Testis (tissue), 2 donors: Measurements from ENCODE around the gene AADAT.

Experiments
- CTCF ChIP-seq, 3 experiments: fragments of 450-650 bp in 2 of 3; fragments of 200-600 bp in 1 of 3; sonication (generic) in 1 of 3; IDR thresholded peaks; one replicate each; pipeline ENCODE4 v1.5.1; 2016 to 2019; ENCODE audit warnings: antibody characterized with exemption in 3 of 3, mild to moderate bottlenecking in 2 of 3, moderate library complexity in 1 of 3
- POLR2A ChIP-seq: fragments of 450-650 bp; IDR thresholded peaks from one replicate; pipeline ENCODE4 v1.6.1; 2017; ENCODE audit warnings: antibody characterized with exemption, mild to moderate bottlenecking, moderate library complexity

DNA sequence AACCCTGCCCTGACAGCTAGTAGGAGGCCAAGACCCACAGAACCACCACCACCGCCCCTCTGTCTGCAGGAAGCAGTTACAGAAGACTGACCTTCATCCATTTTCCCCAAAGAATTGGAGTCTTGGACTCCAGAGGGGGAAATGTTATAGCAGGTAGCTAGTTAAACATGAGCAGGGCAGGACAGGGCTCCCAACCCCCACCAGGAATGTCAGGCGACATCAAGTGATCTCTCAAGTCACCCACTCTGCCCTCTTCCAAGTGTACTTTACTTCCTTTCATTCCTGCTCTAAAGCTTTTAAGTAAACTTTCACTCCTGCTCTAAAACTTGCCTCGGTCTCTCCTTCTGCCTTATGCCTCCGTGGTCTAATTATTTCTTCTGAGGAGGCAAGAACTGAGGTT is 17.1 kb upstream of the AADAT start:
- TF ChIP-seq CTCF (IDR thresholded peaks at IDR 0.05) (no peak), POLR2A (no peak)
